ENCODE data around the gene SCYGR3. TPM values are rescaled to one million over a fixed set of nuclear protein-coding genes. Genes with fewer than 3 reads are reported as not detected.
A peak's percentile ranks its signal among the peaks of the same experiment; 100 is the strongest.

Gene SCYGR3, protein sequence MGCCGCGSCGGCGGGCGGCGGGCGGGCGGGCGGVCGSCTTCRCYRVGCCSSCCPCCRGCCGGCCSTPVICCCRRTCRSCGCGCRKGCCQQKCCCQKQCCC
- total RNA-seq (2014; rRNA removed), result not detected in 2 replicates
- polyA plus RNA-seq (2012), result not detected

DNA sequence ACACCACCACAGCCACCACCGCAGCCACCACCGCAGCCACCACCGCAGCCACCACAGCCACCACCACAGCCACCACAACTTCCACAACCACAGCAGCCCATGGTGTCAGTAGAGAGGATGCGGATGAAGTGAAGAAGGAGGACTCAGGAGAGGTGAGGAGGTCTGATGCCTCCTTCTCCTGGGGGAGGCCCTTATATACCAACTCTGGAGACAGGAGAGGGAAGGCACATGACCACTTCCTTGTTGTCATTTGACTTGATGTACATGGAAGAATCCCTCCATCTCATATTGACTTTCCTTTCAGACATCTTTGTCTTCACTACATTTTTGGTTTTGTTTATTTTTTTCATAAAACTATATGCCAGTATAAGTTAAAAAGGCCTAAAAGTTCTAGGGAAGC lies at the start of gene SCYGR3:
TSS of gene SCYGR3 (minus strand) at position 101 of the 400 bp plus-strand sequence. CDS start at position 101, 0 bp downstream.
- no peak for DNase-seq (ENCODE audit: low read depth)

DNA sequence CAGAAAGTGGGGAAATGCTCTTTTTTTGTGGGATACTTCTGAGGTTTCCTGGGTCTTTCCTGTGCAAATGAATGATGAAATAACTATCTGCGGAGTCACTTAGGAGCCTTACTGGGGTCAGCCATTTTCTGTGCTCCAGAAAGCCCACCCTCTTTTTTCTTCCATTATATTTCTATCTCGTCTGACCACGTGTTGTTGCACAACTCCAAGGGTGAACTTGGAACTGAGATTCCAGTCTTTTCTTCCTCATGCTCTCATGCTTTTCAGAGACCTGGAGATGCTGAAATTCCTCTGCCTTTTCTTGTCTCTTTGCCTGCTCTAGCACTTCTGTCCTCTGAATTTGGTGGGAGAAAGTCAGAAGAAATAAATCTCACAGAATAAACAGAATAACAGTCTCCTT lies 47.2 kb upstream of the SCYGR3 start:
- no peak for DNase-seq (ENCODE audit: low read depth)

DNA sequence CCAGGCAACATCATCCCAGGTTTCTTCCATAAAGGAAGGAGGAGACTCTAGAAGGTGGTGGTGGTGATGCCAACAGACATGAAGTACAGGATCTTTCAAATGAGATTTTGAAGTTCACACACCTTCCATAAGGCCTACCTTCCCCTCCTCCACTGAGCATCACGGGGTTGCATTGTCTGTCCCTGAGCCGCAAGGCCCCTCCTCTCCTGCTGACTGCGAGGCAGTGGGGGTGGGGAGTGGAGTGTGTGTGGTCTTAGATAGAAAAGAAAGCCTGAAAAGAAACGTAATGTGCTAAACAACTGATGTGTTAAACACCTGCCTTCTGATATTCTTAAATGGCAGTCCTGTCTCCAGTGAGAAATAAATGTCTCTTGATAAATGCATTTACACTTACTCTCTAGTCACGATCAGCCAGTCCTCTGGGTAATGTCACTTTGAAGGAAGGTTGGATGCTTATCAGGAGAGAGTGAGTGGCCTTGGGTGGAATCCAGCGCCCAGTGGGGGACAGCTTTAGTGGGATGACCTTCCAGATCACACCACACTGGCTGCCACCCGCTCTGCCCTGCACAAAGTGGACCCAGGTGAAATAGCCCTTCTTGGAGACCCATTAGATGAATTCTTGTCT lies 46.5 kb upstream of the SCYGR3 start:
- DNase-seq (ENCODE audit: low read depth), result no peak

DNA sequence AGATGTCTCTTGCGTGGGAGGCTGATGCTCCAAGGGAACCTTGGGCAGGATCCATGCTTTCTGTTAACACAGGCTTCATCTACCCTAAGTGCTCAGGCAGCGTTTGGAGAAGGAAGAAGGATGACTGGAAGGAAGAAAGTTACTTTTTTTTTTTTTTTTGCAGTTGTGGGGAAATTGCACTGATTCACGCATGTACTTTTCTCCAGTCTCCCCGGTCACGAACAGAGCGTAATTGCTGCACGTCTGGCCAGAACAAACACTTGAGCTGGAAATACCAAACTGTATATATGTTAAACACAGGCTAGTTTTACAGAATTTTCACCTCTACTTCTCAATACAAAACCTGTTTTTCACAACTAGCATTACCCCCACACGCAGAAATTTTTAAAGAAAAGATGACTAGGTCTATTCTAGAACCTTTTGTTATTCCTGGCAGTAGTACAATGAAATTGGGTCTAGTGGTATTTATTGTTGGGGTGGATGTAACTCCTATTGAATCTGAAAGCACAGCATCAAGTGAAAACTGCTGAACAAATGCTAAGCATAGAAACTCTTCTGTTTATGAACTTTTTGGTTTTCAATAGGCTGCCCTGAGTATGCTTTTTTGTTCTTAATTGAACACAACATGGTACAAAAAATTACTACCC lies 42.7 kb upstream of the SCYGR3 start:
- no peak for DNase-seq (ENCODE audit: low read depth)

DNA sequence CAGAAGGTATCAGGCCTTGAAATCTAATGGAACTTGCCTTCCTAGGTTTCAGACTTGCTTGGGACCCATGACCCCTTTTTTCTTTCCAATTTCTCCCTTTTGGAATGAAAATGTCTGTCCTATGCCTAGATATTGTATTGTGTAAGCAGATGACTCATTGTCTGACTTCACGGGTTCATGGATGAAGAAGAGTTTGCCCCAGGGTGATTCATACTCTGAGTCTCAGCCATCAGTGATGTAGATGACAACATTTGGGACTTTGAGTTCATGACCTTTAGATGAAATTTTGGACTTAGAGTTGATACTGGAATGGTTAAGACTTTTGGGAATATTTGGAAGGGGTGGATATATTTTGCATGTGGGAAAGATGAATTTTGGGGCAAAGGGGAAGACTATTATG lies 40.8 kb upstream of the SCYGR3 start:
- peak; percentile 88 for DNase-seq (ENCODE audit: low read depth)

DNA sequence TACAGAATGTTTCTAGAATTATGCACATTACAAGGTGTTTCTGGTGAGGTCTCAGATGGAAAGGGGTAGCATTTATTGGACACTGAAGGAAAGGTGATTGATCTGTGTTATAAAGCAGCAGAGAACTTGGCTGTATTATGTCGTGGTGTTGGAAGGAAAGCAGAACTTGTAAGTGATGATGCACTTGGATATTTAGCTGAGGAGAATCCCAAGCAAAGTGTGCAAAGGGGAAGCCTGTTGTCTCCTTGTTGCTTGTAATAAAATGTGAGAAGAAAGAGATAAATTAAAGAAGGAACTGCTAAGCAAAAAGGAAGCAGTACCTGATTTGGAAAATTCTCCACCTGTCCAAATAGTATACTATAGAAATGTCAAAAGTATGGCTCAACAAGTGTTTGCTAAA lies 39.8 kb upstream of the SCYGR3 start:
- no peak for DNase-seq (ENCODE audit: low read depth)

DNA sequence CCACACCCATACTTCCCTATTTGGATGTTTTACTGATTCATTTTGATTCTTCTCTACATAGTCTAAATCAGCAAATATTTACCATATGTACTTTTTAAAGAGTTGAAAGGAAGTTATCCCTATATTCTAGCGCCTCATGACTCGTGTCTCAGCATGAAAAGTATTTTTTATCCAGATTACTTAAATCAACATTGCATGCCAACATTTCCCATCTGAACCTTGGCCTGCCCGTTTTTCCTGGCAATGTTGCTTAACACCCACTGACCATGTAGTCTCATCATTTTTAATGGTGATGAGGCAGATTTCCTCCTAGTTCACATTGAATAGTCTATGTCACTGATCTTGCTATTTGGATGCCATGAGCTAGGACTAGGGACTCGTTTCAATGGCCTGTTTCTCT lies 38.8 kb upstream of the SCYGR3 start:
- DNase-seq (ENCODE audit: low read depth), result peak; percentile 46

DNA sequence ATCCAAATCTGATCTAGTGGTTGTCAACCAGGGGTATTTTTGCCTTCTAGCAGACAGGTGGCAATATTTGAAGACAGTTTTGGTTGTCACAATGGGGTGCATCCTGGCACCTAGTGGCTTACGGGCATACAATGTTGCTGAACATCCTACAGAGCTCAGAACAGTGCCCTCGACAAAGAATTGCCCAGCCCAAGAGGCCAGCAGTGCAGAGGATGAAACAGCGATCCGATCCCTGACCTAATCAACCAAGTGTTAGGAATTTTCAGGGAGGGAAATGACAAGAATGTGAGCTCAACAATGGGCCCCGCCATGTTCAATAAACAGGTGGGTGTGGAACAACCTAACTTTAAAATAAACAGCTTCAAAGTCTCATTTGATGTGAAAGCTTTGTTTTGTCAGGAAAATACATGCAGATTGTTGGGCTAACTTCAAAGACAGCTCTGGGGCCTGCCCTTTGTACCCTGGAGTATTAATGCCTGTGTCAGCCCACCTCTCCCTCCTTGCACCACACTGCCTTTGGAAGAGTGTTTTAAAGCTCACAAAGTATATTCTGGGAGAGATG lies 29.4 kb upstream of the SCYGR3 start:
- DNase-seq (ENCODE audit: low read depth), result no peak

DNA sequence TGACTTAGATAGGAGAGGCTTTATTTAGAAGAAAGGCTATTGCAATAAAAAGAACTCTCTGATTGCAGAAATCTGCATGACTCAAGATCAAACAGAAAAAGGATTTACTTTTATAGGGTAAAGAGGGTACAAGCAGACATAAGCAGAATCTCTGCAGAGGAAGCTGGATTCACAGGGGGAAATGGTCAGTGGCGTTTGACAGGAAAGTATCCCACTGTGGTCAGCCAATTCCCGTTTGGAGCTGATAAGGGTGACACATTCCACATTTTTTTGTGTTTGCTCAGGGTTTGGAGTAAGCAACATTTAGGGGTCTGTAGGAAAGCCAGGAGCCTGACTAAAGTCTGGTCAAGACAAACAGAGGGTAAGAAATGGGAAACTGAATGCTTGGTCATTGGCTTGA lies 28.0 kb upstream of the SCYGR3 start:
- DNase-seq (ENCODE audit: low read depth), result no peak

DNA sequence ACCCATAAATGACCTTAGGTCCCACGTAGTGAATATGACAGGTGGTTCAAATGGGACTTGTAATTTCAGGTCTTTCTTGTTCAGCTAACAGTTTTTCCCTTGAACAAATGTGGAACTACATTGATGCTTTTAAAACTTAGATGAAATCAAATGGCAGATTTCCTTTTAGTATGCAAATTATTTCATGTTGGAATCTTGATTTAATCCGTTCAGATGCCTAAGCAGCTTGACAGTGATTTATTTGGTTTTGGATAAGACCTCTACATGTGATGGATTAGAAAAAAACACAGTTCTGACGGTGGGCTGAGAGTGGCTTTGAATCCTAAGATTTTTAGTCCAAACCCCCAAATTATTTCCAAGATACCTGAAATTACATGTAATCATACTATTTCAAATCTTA lies 19.6 kb upstream of the SCYGR3 start:
- no peak for DNase-seq (ENCODE audit: low read depth)

DNA sequence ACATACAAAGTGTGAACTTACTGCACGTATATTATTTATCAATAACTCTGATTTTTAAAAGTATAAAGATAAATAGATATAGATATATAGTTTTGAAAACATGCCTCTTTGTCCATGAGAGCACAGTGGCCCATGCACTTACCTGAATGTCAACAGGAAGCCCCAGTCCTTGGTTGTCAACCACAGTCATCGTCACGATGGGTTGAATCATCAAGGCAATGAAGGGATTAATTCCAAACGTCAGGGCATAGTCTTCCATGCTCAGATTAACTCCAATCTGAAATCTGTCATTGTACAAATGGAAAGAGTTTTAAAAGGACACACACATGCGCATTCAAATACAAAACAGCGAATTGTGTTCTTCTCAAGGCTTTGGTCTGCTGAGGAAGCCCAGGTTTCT lies 18.2 kb upstream of the SCYGR3 start:
- no peak for DNase-seq (ENCODE audit: low read depth)

DNA sequence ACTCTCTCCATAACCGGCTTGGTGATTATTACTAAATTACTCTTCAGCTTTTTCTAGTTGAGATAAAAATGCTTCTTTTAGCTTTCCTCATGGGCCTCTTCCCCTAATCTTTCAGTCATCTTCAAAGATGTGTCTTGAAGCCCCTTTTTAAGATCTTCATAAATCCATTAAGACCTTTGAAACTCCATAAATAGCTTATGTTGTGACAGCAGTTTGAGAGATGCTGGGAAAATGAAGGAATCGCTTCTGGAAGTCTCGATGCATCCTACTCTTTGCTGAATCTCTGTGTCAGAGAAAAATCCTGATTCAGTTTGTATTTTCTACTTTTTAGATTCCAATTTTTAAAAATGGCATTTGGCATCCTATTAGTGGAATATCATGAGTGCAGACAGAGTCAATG lies 15.7 kb upstream of the SCYGR3 start:
- no peak for DNase-seq (ENCODE audit: low read depth)

DNA sequence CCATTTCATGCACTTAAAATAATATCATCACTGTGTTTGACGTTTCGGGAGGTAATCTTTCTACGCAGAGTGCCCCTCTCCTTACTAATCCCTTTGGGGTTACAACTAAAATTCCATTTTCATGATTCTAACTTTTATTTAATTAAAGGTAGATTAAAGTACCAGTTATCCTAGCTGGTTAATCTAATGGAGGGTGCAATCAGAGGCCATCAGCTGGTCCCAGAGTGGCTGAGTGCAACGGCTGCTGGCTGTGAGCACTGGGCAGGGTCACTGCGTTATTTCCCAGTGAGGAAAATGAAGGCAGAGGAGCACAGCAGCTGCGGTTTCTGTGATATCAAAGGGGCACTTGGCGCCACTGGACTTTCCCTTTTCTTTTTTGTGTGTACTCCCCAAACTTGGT lies 14.8 kb upstream of the SCYGR3 start:
- no peak for DNase-seq (ENCODE audit: low read depth)

DNA sequence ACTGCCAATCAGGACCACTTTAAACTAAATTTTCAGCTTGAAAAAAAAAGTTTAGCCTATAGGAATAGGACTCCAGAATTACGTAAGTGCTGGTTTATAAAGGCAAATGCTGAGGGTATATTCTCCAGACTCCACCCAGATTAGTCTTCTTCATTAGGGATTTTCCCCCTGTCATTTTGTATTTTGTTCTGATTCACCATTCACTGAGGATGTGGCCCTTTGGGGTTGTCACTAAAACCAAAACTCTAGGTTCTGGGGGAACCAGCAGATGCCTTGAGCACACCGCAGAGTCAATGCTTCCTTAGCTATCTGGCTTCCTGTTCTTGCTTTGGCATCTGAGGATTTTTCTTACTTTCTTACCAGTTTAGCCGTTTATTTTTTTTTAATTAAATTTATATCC lies 13.1 kb upstream of the SCYGR3 start:
- DNase-seq (ENCODE audit: low read depth), result no peak

DNA sequence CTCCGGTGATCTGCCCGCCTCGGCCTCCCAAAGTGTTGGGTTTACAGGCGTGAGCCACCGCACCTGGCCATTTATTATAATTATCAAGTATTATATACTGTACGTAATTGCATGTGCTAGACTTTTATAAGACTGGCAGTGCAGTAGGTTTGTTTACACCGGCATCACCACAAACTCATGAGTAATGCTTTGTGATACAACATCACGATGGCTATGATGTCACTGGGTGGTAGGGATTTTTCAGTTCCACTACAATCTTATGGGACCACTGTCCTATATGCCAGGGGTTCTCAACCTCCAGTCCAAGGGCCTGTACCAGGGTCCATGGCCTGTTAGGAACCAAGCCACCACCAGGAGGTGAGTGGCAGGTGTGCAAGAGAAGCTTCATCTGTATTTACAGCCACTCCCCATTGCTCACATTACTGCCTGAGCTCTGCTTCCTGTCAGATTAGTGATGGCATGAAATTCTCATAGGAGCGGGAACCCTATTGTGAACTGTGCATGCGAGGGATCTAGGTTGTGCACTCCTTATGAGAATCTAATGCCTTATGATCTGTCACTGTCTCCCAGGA lies 12.0 kb upstream of the SCYGR3 start:
- DNase-seq (ENCODE audit: low read depth), result no peak

DNA sequence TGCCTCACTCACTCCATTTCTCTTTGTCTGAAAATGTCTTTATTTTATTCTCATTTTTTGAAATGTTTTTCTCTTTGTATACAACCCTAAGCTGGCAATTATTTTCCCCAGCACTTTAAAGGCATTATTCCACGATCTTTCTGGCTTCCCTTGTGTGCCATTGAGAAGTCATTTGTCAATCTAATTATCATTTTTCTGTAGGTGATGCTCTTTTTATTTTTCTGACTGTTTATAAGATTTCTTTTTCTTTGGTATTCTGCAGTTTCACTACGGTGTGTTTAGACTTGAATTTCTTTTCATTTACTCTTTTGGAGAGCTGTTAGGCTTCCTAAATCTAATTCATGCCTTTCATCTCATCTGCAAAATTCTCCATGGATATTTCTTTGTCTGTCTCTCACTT lies 10.8 kb upstream of the SCYGR3 start:
- DNase-seq (ENCODE audit: low read depth), result no peak

DNA sequence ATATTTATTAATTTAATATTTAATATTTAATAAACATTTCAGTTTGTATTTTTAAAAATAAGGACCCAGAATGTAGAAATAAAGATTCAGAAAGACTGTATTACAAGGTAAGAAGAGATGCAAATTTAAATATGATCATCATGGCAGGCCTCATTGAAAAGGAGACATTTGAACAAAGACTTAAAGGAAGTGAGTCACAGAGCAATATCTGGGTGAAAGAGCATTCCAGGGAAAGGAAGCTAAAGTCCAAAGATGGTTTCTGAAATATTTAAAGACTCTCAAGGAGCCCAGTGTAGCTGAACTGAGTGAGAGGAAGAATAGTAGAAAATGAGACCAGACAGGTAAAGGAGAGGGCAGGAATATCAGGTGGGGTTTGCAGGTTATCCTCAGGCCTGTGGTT lies 8.6 kb upstream of the SCYGR3 start:
- DNase-seq (ENCODE audit: low read depth), result peak; percentile 41

DNA sequence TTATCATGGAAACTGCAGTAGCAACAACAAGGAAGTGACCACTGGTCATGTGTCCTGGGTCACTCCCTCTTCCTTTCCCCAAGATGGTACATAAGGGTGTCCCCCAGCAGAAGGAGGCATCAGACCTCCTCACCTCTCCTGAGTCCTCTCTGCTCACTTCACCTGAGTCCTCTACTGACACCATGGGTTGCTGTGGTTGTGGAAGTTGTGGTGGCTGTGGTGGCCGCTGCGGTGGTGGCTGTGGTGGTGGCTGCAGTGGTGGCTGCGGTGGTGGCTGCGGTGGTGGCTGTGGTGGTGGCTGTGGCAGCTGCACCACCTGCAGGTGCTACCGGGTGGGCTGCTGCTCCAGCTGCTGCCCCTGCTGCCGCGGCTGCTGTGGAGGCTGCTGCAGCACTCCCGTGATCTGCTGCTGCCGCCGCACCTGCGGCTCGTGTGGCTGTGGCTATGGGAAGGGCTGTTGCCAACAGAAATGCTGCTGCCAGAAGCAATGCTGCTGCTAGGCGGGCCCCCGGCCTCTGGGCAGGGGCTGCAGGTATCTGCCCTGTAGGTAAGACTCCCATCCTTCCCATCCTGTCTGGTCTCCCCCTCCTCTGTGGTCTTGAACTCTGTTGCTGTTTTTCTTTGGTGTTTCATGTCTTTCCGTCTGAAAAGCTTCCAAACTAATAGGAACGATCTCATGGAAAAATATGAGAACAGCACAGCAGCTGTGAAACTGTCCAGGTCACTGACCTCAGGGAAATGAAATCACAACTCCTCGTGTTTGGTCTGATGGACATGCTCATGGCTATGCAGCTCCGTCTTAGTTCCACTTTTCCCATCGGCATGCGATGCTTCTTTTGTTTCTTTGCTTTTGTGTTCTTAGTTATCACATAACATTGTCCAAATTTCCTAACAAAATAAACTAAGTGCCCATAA lies 2.9 kb upstream of the SCYGR3 start, which contains the start of gene SCYGR4:
TSS of gene SCYGR4 (plus strand) at position 183 of the 915 bp plus-strand sequence. CDS start at position 183, 0 bp downstream.
- peak; percentile 56 for DNase-seq (ENCODE audit: low read depth)

DNA sequence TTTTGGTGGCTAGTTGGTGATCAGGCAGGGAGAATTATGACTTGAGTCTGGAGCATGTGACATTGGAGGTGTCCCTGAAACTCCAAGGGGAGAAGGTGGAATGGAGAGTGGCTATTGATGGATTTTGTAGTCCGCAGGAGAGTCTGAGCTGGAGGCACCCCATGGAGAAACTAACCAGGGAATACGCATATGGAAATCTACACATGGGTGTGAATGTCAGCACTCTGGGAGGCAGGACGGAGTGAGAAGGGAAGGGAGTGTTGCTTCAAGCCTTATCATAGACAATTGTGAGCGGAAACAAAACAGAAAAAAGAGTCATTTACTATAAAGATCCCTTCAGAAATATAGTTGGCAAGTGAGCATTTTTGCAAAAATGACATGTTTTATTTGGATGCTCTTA lies 2.0 kb upstream of the SCYGR3 start:
- no peak for DNase-seq (ENCODE audit: low read depth)

DNA sequence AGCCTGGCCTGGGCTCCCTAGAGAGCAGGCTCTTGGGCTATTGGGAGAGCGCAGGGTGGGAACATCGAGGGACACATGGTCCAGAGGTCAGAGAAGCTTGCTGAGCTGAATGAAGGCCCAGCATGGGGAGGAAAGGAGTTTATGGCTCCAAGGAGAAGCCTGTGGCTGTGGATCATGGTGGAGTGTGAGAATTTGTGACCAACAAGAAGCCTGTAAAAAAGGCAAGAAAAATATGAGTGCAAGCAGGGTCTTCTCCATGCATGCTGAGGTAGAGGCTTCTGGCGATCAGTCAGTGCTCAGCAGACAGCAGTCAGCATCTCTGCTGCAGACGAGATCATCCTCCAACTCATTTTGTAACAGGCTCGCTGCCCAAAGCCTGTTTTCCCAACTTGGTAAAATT lies 1.3 kb upstream of the SCYGR3 start:
- DNase-seq (ENCODE audit: low read depth), result no peak

DNA sequence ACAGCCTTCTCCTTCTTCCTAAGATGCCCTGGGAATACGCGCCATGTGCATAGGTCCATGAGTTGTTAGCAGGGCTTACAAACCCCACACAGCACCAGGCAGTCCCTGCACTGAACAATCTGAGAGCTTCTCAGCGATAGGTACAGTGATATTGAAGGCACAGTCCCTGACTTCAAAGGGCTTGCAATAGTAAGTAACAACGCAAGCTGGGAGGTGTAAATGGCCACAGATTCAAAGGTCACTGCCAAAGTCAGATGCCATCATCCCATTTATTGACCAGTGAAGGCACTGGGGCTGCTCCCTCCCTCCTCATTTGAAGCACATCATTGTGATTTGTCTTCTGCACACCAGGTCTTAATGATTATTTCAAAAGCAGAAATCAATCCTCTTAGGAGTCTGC lies 541 bp upstream of the SCYGR3 start:
- DNase-seq (ENCODE audit: low read depth), result no peak

DNA sequence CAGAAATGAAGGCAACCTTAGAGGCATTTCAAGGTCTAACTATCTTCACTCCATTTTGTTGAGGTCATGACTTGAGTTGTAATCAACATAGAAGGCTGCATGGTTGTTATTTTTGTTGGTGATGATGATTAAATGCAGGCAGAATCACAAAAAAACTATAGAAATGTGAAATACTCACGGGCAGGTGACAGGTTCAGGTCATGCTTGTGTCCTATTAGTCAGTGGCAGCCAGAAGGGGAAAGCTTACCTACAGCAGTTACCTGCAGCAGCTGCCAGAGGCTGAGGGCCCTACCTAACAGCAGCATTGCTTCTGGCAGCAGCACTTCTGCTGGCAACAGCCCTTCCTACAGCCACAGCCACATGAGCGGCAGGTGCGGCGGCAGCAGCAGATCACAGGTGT lies 394 bp downstream of the SCYGR3 start:
- DNase-seq (ENCODE audit: low read depth), result no peak

Data from LHCN-M2 (cell line).